Fibroblast of the aortic adventitia (primary cell): Measurements from ENCODE around the gene PCCB. TPM values are rescaled to one million over a fixed set of nuclear protein-coding genes. Genes with fewer than 3 reads are reported as not detected.

Experiments
- DNase-seq: peaks from one replicate; pipeline ENCODE4 v3.0.0-alpha.2; 2010; ENCODE audit warnings: low read depth
- H3K4me3 ChIP-seq: 2 replicates; pipeline ENCODE4 v1.5.1; 2011; ENCODE audit warnings: low read depth, mild to moderate bottlenecking, control low read depth, low read length, moderate library complexity
- CTCF ChIP-seq: IDR thresholded peaks from 2 replicates; pipeline ENCODE4 v1.5.1; 2011; ENCODE audit warnings: mild to moderate bottlenecking, low read length, control low read depth, inconsistent platforms; ENCODE audit not compliant: insufficient read depth
- total RNA-seq: library from RNA; depleted of rRNA; stranded (reverse); fragments of >200 nt; gene quantifications from 2 replicates; pipeline ENCODE4 v1.2.3, GENCODE V29; 2012; ENCODE audit warnings: low replicate concordance

PCCB gene
- total RNA-seq, 1 donor: 37.2 TPM

DNA sequence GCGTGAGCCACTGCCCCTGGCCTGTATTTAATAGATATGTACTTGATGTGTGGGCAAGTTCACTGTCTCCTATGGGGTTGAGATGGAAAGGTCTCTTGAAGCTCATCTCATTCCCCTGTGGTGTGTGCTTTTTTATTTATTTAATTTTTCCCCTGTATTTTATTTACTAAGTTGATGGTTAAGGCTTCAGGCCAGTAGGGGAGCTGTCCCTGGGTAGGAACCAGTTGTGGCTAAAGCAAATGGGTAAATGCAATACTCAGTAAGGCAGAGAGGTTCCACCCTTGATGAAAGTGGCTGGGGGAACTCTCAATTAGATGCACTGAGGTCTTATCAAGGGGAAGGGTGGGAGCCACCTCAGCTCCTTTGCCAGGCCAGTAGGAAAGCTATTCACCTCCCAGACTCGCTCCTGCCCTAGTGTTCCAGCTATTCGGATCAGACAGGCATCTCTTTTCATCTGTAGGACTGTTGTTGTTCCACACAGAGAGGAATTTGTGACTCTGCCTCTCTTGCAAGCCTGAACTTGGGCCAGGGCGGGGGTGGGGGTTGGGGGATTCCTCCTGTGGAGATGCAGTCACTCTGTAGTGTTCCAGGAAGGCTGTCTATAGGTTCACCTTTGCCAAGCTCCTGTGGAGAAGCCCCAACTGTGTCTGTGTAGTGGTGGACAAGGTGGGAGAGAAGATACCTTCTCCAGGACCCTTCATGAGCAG, 26.1 kb downstream of the PCCB start:
- no peak overlapping the region for H3K4me3 ChIP-seq
- TF ChIP-seq CTCF: peak; percentile 6
- no peak for DNase-seq

GRCh38 chr3:136277115-136277514, 27.0 kb downstream of the PCCB start:
- no peak overlapping the region for H3K4me3 ChIP-seq
- no peak for DNase-seq
- TF ChIP-seq CTCF: no peak

DNA sequence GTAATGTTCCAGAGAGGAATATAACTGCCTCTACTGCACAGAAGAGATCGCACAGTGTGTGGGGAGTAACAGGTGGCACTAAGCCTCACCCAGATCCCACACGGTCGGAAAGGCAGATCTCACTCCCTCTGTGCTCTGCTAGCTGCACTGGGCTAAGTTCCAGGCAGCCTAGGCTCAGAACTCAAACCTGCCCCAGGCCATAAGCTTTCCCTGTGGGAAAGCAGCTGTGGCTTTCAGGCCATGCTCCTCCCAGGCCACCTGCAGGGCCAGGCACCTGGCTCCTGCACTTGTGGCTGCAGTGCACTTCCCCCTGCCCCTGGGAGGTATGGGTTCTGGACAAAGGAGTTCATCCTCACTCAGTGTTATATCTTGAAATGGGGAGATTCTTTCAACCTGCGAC, 27.5 kb downstream of the PCCB start:
- no peak for DNase-seq
- H3K4me3 ChIP-seq: no peak overlapping the region
- no peak for TF ChIP-seq CTCF

- DNase-seq: no peak
- H3K4me3 ChIP-seq: no peak overlapping the region
- no peak for TF ChIP-seq CTCF
These were observed 29.0 kb downstream of the PCCB start for GRCh38 chr3:136279092-136279491.

- no peak for TF ChIP-seq CTCF
These were observed 30.8 kb downstream of the PCCB start for GRCh38 chr3:136280961-136281360.

GRCh38 chr3:136281966-136282520, 31.9 kb downstream of the PCCB start:
- no peak overlapping the region for H3K4me3 ChIP-seq
- no peak for TF ChIP-seq CTCF
- no peak for DNase-seq

More at GRCh38 chr3:136280961-136281360, 30.8 kb downstream of the PCCB start:
- DNase-seq: no peak
- no peak overlapping the region for H3K4me3 ChIP-seq
